Smooth muscle cell of the brain vasculature (primary cell): ENCODE measurements around the gene ETNK2.

Experiments used
- DNase-seq: peaks from one replicate; pipeline ENCODE4 v3.0.0-alpha.2; 2012; ENCODE audit warnings: low read depth, low spot score

ETNK2 gene

DNA sequence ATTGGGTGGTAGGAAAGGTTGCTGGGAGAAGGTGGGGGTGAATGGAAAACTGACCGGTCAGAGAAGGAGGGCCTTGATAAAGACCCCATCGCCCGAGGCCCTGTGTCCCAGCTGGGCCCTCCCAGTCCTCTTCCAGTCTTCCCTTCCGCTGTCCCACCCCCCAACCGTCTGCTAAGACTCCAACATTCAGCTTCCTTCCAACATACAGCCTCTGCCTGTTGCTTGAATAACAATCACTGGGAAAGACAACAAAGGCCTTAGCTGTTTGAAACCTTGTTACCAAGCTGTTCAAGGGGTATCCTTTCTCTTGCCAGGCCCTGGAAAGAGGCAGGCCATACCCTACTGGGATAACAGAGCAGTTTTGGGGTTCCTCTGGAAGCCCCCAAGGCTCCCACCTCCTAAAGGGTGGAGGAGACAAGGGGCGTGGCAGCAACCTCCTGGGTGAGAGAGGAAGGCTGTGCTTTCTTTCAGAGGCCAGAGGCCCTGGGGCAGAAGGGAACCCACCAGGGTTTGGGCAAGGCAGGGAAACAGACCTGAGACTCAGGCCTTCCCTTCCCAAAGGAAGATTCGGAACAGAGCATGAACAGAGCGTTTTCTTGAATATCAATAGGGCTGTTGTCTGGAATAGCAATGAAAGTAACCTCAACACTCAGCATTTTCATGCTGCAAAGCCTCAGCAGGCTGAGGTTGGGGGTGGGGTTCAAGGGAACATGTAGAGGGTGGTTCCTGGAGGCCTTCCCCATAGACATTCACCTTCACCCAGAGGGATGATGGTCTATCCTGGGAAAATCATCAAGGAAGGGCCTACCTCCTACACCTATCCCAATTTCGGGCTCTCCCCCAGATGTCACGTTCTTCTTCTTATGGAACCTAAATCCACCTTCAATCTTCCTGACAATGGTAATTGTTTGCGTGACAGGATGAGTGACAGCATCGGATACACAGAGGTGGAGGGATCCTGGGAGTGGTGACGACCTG, 4.1 kb downstream of the ETNK2 start:
- DNase-seq, result no peak

DNA sequence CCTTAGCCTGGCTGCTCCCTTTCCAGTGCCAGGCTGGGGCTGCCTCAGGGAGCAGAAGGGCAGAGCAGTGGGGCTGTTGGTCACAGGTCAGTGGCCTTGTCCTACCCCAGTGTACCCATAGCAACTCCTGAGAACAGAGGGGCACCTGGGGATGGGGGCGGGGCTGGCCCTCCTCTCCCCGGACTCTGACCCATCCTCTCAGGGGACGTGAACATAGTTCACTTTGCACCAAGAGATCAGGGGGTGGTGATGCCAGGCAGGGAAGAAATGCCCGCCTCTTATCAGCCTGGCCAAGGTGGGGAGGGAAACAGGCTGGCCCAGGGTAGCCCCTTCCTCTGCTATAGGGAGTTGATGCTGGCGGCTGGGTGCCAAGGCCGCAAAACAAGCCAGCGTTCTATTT, 4.9 kb downstream of the ETNK2 start:
- DNase-seq, result no peak

GRCh38 chr1:204146309-204146708, 5.5 kb downstream of the ETNK2 start:
- DNase-seq, result no peak

DNA sequence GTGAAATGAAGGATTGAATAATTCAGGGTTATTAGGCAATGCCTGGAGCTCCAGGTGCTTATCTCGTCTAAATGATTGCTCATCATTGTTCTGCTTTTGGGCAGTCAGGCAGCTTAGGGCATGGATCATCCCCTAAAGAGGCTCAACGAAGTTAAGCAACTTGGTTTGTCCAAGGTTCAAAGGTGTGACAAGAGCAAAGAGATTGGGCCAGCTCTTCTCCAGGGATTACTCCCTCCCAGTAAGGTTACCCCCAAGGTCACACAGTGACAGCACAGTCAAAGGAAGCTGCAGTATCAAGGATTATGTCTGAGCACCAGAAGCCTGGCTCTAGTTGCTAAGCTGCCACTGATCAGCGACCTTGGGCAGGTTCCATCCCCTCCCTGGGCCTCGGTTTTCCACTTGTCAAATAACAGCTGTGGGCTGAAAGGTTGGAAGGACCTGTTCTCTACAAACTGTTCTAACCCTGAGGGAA, 6.8 kb downstream of the ETNK2 start:
- no peak for DNase-seq

- no peak for DNase-seq
These were observed 8.4 kb downstream of the ETNK2 start for GRCh38 chr1:204143276-204144041.

DNA sequence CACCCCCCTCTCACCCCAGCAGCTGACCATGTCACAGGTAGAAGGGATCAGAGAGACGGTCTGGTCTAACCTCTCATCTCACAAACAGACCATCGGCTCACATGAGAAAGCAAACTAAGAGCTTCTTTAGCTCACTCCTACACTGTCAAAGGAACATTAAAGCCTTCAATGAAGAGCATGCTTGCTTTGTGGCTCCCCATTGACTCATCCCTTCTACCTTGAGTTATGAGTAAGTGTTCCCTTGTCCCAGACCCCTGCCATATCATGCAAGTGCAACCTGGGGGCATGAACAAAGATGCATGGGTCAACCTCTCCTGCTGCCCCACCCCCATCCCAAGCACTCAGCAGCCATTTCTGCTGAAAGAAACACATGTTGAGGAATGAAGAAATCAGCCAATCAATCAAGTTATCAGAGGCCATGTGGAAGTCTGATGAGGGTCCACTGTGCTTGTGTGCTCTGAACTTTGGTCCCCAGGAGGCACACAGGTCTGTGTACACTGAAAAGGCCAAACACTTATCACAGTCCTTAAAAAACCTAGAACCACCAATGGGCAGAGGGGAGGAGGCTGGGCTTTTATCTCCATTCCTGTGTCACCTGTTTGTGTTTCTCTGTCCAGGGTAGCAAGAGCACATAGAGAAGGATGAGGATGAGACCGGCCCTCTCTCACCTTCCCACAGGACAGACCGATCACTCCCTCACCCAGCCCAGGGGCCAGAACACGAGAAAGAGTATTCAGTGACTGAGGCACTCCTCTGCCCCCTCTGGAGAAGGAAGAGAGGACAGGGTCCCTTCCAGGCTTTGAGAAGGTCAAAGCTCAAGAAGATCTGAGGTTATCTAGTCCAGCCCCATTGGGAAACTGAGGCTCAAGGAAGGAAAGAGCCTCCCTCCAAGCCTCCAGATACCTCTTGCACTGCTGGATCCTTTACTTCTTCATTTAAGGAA, 9.5 kb downstream of the ETNK2 start:
- DNase-seq, result no peak

DNA sequence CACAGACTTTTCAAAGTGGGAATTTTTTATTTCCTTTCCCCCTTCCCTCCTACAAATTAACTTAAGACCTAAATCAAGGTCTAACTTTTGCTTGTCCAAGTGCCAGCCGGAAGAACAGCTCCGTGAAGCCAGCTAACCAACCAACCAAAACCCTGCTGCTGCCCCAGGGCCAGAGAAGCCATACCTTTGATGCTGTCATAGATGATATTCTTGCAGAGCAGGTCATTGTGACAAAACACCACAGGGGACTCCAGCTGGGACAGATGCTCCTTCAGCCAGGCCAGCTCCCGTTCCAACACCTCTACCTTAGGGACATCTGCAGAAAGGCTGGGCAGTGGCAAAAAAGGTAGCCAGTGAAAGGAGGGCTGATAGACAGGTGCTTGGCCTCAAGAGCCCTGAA, 10.7 kb downstream of the ETNK2 start:
- DNase-seq, result no peak

DNA sequence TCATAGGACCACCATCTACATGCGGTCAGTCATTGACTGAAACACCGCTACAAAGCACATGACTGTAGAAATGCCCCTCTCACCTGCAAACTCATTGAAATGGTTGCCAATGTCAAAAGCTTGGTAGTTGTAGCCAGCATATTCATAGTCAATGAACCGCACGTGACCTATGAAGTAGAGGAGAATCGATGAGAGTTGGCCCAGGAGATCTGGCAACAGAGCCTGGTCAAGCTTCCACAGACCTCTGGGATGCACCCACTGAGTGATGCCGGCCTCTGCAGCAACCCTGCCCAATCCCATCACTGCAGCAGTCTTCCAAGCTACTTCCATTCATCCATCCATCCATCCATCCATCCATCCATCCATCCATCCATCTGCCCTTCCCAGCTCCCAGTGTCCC, 11.9 kb downstream of the ETNK2 start:
- no peak for DNase-seq

GRCh38 chr1:204139088-204139487, 12.8 kb downstream of the ETNK2 start:
- no peak for DNase-seq

DNA sequence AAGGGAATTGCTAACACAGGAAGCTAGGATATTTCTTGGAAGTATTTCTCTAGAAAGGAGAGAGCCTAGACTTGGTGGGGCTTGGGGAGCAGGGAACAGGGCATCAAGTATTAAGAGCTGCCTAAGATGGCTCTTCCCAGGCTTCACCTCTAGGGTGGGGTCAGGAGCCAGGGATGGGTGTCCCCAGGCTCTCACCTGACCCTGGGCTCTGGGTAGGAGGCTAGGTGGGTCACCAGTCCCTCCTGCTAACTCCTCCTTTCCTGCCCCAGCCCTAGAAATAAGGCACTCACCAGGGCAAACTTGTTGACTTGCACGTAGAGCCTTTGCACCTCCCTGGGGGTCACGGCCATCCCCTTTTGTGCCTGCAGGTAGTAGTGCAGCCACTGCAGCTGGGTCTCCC, 15.0 kb downstream of the ETNK2 start:
- no peak for DNase-seq

- no peak for DNase-seq
These were observed 17.7 kb downstream of the ETNK2 start for GRCh38 chr1:204134103-204134502.

GRCh38 chr1:204132718-204133117, 19.1 kb downstream of the ETNK2 start:
- DNase-seq, result no peak

GRCh38 chr1:204131978-204132377, 19.9 kb downstream of the ETNK2 start:
- DNase-seq, result no peak

DNA sequence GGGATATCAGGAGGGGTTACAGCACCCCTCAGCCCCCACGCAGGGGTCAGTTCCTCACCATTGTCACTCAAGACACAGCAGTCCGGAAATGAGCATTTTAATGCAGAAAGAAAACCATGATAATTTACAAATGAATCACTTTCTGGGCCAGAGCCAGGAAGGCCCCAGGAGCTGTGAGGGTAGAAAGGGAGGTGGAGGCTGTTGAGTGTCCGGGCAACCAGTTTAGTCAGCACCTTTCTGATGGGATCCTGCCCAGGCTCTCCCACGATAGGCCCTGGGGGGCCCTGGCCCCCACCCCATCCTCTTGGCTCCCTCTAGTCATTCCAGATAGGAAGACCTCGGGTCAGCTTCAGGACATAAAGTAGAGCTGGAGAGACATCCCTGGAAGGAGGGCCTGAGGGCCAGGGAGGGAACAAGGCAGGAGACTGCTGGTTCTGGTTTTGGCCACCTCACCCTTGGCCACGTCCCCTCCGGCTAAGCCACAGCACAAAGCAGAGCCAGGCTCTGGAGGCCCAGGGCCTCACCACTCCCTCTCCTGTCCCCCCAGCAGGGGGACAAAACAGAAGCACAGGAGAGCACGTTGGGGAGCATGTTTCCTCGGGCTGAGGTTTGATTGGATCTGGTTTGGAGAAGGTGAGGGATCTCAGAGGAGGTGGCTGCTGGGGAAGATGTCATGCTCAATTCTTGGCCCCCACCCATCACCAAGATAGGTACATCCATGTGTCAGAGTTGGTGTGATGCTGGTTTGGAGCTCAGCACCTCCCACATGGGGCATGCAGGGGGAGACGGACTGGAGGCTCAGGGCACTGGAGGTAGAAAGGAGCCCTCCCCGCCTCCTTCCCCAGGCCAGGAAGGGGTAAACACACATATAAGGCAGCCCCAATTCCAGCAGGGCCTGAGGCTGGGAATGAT, 20.6 kb downstream of the ETNK2 start:
- DNase-seq, result peak; percentile 54

DNA sequence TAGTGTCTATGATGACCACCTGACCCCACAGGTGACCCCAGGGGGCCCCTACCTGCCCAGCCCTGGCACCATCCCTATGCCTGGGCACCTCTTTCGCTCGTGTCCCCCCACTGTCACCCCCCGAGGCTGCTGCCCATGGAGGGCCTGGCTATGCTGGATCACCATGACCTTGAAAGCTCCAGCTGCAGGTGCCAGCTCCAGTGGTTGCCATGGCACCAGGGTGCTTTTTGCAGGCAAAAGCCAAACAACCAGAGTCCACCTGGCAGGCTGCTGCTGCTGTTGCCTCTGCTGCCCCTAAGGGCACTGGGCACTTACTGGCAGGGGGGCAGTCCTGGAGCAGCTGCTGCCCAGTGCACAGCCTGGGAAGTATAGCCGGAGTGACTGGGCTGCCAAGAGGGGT, 21.7 kb downstream of the ETNK2 start:
- no peak for DNase-seq

- peak; percentile 24 for DNase-seq
These were observed 22.6 kb downstream of the ETNK2 start for GRCh38 chr1:204128964-204129896.

DNA sequence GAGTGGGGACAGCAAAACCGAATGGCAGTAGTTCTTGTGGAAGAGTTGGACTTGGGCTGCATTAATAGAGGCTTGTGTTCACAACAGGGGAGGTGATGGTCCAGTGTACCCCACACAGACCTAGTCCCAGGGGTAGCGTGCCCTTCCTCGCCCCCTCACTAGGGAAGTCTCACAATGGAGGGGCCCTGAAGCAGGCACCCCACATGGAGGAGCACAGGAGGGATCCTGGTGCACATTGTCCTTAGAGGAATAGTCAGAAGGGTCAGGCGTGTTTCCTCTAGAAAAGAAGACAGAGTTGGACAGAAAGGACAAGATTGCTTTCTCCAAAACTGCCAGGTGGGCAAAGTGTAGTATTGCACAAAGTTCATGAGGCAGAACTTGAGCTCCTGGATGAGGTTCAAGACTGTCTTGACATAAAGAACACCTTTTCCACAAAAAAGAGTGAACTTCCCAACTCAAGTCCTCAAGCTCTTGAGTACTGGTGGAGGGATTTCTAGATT, 23.3 kb downstream of the ETNK2 start:
- no peak for DNase-seq

- DNase-seq, result peak; percentile 43
These were observed 24.1 kb downstream of the ETNK2 start for GRCh38 chr1:204127597-204128242.

DNA sequence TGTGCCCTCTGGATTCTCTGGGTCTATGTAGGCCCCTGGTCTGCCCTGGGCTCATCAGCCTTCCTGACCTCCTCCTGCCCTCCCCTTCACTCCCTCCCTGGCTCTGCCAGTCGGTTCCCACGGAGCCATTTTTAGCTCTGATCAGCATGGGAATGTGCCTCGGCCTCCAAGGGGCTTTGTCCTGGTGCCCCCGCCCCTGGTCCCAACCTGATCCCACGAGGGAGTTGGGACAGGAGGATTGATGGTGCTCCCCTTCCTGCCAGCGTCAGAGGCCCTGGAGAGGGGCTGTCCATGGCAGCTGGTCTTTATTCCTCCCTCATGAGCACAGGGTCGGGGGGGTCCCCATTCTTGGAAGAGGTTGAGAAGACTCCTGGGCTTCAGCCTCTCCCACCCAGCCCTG, 24.9 kb downstream of the ETNK2 start:
- no peak for DNase-seq
